ENCODE measurements around the gene TACC3. TPM values are rescaled to one million over a fixed set of nuclear protein-coding genes. Genes with fewer than 3 reads are reported as not detected.

The TACC3 gene
- total and polyA plus RNA-seq, 2 of the 8 experiments (the other 6 are each of a cell fraction or from before 2014, with no cell fraction given) = 73.8 to 148 TPM

DNA sequence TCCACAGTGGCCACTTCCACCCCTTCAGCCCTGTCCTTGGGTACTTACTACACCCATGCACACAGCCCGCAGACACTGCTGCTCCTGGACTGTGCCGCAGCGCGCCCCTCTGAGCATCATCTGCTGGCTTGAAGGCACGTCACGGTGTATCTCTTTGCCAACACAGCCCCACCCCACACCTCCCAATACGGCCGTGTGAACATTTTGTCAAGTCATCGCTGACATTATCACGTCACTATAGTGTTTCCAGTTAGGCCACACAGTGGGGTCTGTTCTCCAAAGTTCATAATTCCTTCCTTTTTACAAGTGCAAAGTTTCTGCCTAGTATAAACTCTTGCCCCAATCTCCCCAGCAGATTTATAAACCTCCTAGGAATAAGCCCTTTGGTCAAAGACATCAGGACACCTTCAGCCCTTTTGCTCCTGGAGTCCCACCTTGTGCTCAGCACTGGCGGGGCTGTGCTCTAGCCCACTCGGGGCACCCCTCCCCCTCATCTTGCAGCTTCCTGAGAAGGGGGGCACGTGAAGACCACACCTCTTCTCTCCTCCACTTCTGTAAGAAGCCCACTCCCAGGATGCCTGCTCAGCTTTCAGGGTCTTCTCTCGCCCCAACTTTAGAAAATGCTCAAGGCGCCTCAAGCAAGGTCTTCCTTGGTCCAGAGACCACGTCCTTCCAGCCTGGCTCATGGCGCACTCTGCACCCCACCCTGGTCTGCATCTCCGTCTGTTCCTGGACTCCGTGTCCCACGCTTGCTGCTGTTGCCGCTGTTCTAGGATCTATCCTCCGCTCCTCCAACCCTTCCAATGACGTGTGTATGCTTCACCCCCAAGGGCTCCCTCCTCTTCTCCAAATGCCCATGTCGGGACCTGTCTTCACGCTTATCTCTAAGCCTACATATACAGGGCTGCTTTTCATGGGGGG is 44.5 kb upstream of the TACC3 start:
- no peak for TF ChIP-seq SP2 (IDR thresholded peaks at IDR 0.05; ENCODE audit: low read length)
- no peak for TF ChIP-seq KDM1A (IDR thresholded peaks at IDR 0.05; ENCODE audit: borderline replicate concordance, low read length)
- TF ChIP-seq GTF2F1 (IDR thresholded peaks at IDR 0.05; ENCODE audit: borderline replicate concordance, low read depth, low read length) = no peak
- TF ChIP-seq SUZ12 (IDR thresholded peaks at IDR 0.05; ENCODE audit: low read length) = no peak
- TF ChIP-seq RBBP5 (IDR thresholded peaks at IDR 0.05; ENCODE audit: borderline replicate concordance, low read depth, low read length) = no peak
- TF ChIP-seq KDM5A (IDR thresholded peaks at IDR 0.05; ENCODE audit: low read length) = no peak
- TF ChIP-seq KDM4A (IDR thresholded peaks at IDR 0.05; ENCODE audit: low read depth, low read length, severe bottlenecking) = no peak
- TF ChIP-seq SIRT6 (IDR thresholded peaks at IDR 0.05; ENCODE audit: low read length) = no peak
- 83% methylated on average over 25 of the region's 25 CpGs; no CpG with 5 or more reads in 1 of the 2 experiments for WGBS, 2 experiments (ENCODE audit: extremely low coverage in 1 of 2, insufficient coverage in 1 of 2, insufficient read length in 1 of 2, insufficient replicate concordance in 2 of 2, low coverage in 1 of 2, low lambda C conversion rate in 2 of 2, missing lambda C conversion rate in 1 of 2)
- DNase-seq (ENCODE audit: low read depth in 1 of 2, low spot score in 2 of 2) = no peak

More for the DNA sequence above, 44.5 kb upstream of the TACC3 start:
- no peaks in the 10 kb centered on the region for H3K79me2 ChIP-seq (ENCODE audit: control insufficient read depth in 1 of 2, insufficient read depth in 2 of 2, low read length in 2 of 2)
- H2BK15ac ChIP-seq (ENCODE audit: low read length) = no peak overlapping the region
- no peaks in the 10 kb centered on the region for H3K27me3 ChIP-seq (replicated peaks in 1 of 4; ENCODE audit: control insufficient read depth in 3 of 4, extremely low read depth in 1 of 4, insufficient read depth in 3 of 4, low read length in 3 of 4)
- H4K8ac ChIP-seq (ENCODE audit: extremely low read depth, insufficient read depth, low read length) = peak overlapping the region; percentile 68; the same call in 1 of the 2 replicates
- no peak overlapping the region for H3K56ac ChIP-seq (replicated peaks; ENCODE audit: insufficient read length, low read depth, low read length)
- no peak overlapping the region for H3K4me2 ChIP-seq (ENCODE audit: insufficient read depth in 1 of 2, low read depth in 2 of 2, low read length in 2 of 2)
- no peak overlapping the region for H2AFZ ChIP-seq (ENCODE audit: low read length)
- FAIRE-seq = no peak
- H3K23me2 ChIP-seq (ENCODE audit: low read depth, low read length) = no peaks in the 10 kb centered on the region
- H3K36me3 ChIP-seq (ENCODE audit: control insufficient read depth in 2 of 4, insufficient read depth in 4 of 4, low read length in 3 of 4) = no peaks in the 10 kb centered on the region
- H3K23ac ChIP-seq (ENCODE audit: insufficient read length) = no peak overlapping the region
- POLR2A ChIA-PET (ENCODE audit: partially characterized antibody) = no interaction called here
- no peaks in the 10 kb centered on the region; the same call in 1 of the 2 replicates for H3K79me1 ChIP-seq (ENCODE audit: low read depth, low read length)
- no peak overlapping the region for H2BK120ac ChIP-seq (replicated peaks; ENCODE audit: low read depth, low read length)
- H4K91ac ChIP-seq (replicated peaks; ENCODE audit: insufficient read length, low read length) = peak overlapping the region; percentile 89
- no peak overlapping the region for H2AK5ac ChIP-seq (ENCODE audit: low read depth, low read length)
- H3K27ac ChIP-seq (ENCODE audit: low read depth, low read length) = no peak overlapping the region
- no peak overlapping the region for H3K4ac ChIP-seq (replicated peaks; ENCODE audit: insufficient read length, low read depth, low read length)
- no peak overlapping the region for H2BK5ac ChIP-seq (ENCODE audit: low read depth, low read length)
- H3K9ac ChIP-seq (replicated peaks in 1 of 4; ENCODE audit: extremely low read depth in 1 of 4, low read depth in 3 of 4, low read length in 3 of 4) = no peak overlapping the region
- CTCF ChIA-PET (ENCODE audit: partially characterized antibody) = interaction anchor here (0.6 to 2.5 kb wide), 7 partner anchors 14 to 128 kb away, joined by 3 to 13 read pairs (median 4); no protein-coding TSS in a partner anchor
- H4K20me1 ChIP-seq (replicated peaks in 1 of 2; ENCODE audit: control insufficient read depth in 1 of 2, insufficient read depth in 2 of 2, low read length in 2 of 2) = no peaks in the 10 kb centered on the region
- no peak overlapping the region for H3K18ac ChIP-seq (ENCODE audit: extremely low read depth, low read length)
- H3K14ac ChIP-seq (ENCODE audit: insufficient read length) = no peak overlapping the region
- peaks cover 0 to 2% (median 0%) of the 10 kb centered on the region in 4 experiments; a peak in 1 of 7 replicates for H3K4me1 ChIP-seq (replicated peaks in 1 of 4; ENCODE audit: control insufficient read depth in 3 of 4, insufficient read depth in 4 of 4, low read length in 3 of 4)
- H2BK12ac ChIP-seq (ENCODE audit: low read depth, low read length) = no peak overlapping the region
- no peak overlapping the region for H4K5ac ChIP-seq (ENCODE audit: insufficient read length, low read depth, low read length)
- H3K4me3 ChIP-seq (ENCODE audit: extremely low read depth in 1 of 4, insufficient read depth in 2 of 4, low read depth in 3 of 4, low read length in 4 of 4) = no peak overlapping the region
- no peak overlapping the region for H2BK20ac ChIP-seq (ENCODE audit: low read length)
- H3K9me3 ChIP-seq (ENCODE audit: insufficient read depth in 2 of 2, low read depth in 1 of 2, low read length in 1 of 2) = no peaks in the 10 kb centered on the region
